K562 (cell line): Measurements from ENCODE around the gene MRPL58. TPM values are rescaled to one million over a fixed set of nuclear protein-coding genes. Genes with fewer than 3 reads are reported as not detected.

ENCODE experiments used
- BCLAF1 ChIP-seq, 2 experiments: fragments of 450-650 bp in 1 of 2; IDR thresholded peaks; 2 replicates each; pipeline ENCODE4 v1.6.1; 2011 to 2017; ENCODE audit warnings: low read depth in 2 of 2, antibody characterized with exemption in 1 of 2, borderline replicate concordance in 1 of 2, low read length in 1 of 2, mild to moderate bottlenecking in 1 of 2, mixed read lengths in 1 of 2; ENCODE audit not compliant: control insufficient read depth in 1 of 2
- BHLHE40 ChIP-seq: IDR thresholded peaks from 2 replicates; pipeline ENCODE4 v1.6.1; 2011; ENCODE audit warnings: low read length, improper control_type of control experiment
- FIP1L1 ChIP-seq: fragments of 200-400 bp; formaldehyde crosslinking; IDR thresholded peaks from 2 replicates; pipeline ENCODE4 v1.6.1; 2018; ENCODE audit warnings: mild to moderate bottlenecking, low read depth, low read length; ENCODE audit not compliant: poor library complexity, severe bottlenecking
- LARP7 ChIP-seq: fragments of 450-650 bp; IDR thresholded peaks from 2 replicates; pipeline ENCODE4 v1.6.1; 2016
- PHTF2 ChIP-seq: fragments of 250-450 bp; sonication (Bioruptor Pico); IDR thresholded peaks from 2 replicates; pipeline ENCODE4 v1.5.0; 2021; ENCODE audit warnings: mild to moderate bottlenecking
- SNRNP70 ChIP-seq: fragments of 200-400 bp; formaldehyde crosslinking; optimal IDR thresholded peaks from 2 replicates; pipeline ENCODE3; 2017; ENCODE audit warnings: low read depth, low read length
- ZBTB49 ChIP-seq: sonication (generic); formaldehyde crosslinking; IDR thresholded peaks from 2 replicates; pipeline ENCODE4 v1.8.0; 2022; ENCODE audit warnings: missing genetic modification reagents, mild to moderate bottlenecking, borderline replicate concordance
- ZFP1 ChIP-seq: fragments of 450-650 bp; formaldehyde crosslinking; IDR thresholded peaks from 2 replicates; pipeline ENCODE4 v1.4.0; 2020; ENCODE audit warnings: mild to moderate bottlenecking, mixed read lengths
- ZKSCAN3 ChIP-seq: fragments of 250-450 bp; sonication (Bioruptor Pico); IDR thresholded peaks from 2 replicates; pipeline ENCODE4 v1.4.0; 2020
- ZNF143 ChIP-seq: sonication (generic); formaldehyde crosslinking; IDR thresholded peaks from 2 replicates; pipeline ENCODE4 v1.9.0; 2022; ENCODE audit warnings: mild to moderate bottlenecking, missing genetic modification reagents
- ZNF318 ChIP-seq, 2 experiments: fragments of 450-650 bp; IDR thresholded peaks; 2 replicates each; pipeline ENCODE4 v1.6.1; 2016; ENCODE audit warnings: mild to moderate bottlenecking in 2 of 2, borderline replicate concordance in 1 of 2, low read depth in 1 of 2, moderate library complexity in 1 of 2
- polyA plus RNA-seq, 8 experiments: library from polyadenylated mRNA; depleted of rRNA in 4 of 8; stranded (reverse) in 5 of 8; unstranded in 3 of 8; fragments of >200 nt; fragmentation: Nextera tagmentation in 2 of 8; fragmentation: Illumina TruSeq in 1 of 8; extraction: Ambion mirVana in 2 of 8; extraction: Trizol in 1 of 8; gene quantifications; 2 replicates each; pipeline versions ENCODE4 v1.2.1 to v1.2.3, GENCODE V29; 2011 to 2014; ENCODE audit warnings: inconsistent platforms in 1 of 8, missing spikeins in 1 of 8
- total RNA-seq, 7 experiments: library from RNA; depleted of rRNA in 6 of 7; stranded (reverse); fragments of >200 nt in 6 of 7; fragmentation: Illumina TruSeq in 2 of 7; extraction: Trizol in 2 of 7; gene quantifications; 2 replicates each; pipeline versions ENCODE4 v1.2.1 to v1.2.3, GENCODE V29; 2011 to 2021; ENCODE audit warnings: low replicate concordance in 1 of 7

The MRPL58 gene
- total and polyA plus RNA-seq, 9 of the 15 experiments (the other 6 are each of a cell fraction or from before 2014, with no cell fraction given) = 30.8 to 107 (median 72.4) TPM

- TF ChIP-seq BCLAF1 (IDR thresholded peaks at IDR 0.05; ENCODE audit: borderline replicate concordance in 1 of 2, control insufficient read depth in 1 of 2, low read depth in 2 of 2, low read length in 1 of 2) (no peak), ZBTB49 (CRISPR knock-in tag) (0 out of 2 replicates have a peak, but pooled peaks have one; percentile 50), ZKSCAN3 (CRISPR knock-in tag) (no peak), BHLHE40 (peak; percentile 42), FIP1L1 (peak; percentile 62), ZFP1 (no peak), SNRNP70 (no peak), LARP7 (no peak), ZNF318 (IDR thresholded peaks at IDR 0.05; ENCODE audit: borderline replicate concordance in 1 of 2, low read depth in 1 of 2) (0 out of 4 replicates have a peak, but pooled peaks of 1 of the 2 experiments have one; percentile 61), ZNF143 (CRISPR knock-in tag) (0 out of 2 replicates have a peak, but pooled peaks have one; percentile 21), PHTF2 (no peak)
These were observed 30.3 kb upstream of the MRPL58 start (continued) for GRCh38 chr17:74981979-74982662.
